ENCODE measurements around the gene PPIL6.

- TF ChIP-seq POLR2A (IDR thresholded peaks at IDR 0.05; ENCODE audit: low read depth, low read length) (no peak), POLR2AphosphoS5 (IDR thresholded peaks at IDR 0.05; ENCODE audit: low read depth, low read length) (no peak)
Measured at GRCh38 chr6:109340811-109341210, 99.6 kb downstream of the PPIL6 start.

All from GM12892 (cell line).